Activated CD4-positive, CD25-positive, alpha-beta regulatory T cell treated with anti-CD3 and anti-CD28 coated beads, Interleukin-2, amount 50 U/mL, for 72 hours (primary cell): Measurements from ENCODE around the gene KDM5A.
"Not testable (repeated sequence)": the region's sequence is repeated elsewhere in the genome, so short reads cannot be mapped to it uniquely, and the experiment has no call there.

Experiments
- DNase-seq: peaks from one replicate; pipeline ENCODE4 v3.0.0; 2021

KDM5A gene

DNA sequence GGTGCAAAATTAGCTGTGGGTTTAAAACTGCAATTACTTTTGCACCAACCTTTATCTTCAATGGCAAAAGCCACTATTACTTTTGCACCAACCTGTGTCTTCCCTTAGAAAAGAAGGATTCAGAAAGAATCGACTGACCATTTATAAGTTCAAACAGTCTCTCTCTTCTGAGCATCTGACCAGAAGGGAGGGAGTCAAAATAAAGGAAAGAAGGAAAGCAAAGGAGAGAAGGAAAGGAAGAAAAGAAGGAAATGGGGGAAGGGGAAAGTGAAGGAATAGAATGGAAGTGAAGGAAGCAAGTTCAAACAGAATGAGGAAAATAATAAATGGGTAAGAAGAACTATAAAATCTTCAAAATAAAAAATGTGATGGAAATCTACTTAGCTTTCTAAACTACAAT lies 57.8 kb downstream of the KDM5A start:
- no peak for DNase-seq

DNA sequence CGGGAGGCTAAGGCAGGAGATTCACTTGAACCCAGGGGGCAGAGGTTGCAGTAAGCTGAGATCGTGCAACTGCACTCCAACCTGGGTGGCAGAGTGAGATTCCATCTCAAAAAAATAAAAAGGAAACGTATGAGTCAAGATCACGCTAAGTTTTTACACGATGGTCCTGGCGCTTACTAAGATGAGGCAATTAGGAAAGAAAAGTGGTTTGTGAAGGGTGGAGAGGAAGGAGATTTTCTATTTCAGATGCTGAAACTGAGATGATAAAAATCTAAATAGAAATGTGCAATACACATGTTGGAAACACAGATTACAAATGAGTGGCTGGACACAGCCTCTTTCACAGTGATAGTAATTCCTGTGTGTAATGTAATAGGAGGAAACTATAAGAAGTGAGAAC lies 63.2 kb downstream of the KDM5A start:
- DNase-seq: no peak

DNA sequence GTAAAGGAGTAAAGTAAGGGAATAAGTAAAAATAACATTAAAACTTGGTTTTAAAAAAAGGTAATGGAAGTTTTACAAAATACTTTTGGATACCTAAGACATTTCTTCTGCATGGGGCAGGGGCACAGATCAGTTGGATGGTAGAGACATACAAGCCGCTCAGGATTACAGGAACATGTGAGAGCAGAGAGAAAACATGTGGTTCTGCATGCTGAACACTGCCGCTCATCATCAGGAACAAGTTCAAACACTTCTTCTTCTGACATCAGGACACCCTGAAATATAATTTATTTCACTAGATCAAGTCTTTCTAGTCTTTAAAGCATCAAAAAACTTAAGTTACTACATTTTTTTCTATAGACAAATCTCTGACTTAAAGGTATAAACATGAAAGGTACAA lies 65.6 kb downstream of the KDM5A start:
- no peak for DNase-seq

DNA sequence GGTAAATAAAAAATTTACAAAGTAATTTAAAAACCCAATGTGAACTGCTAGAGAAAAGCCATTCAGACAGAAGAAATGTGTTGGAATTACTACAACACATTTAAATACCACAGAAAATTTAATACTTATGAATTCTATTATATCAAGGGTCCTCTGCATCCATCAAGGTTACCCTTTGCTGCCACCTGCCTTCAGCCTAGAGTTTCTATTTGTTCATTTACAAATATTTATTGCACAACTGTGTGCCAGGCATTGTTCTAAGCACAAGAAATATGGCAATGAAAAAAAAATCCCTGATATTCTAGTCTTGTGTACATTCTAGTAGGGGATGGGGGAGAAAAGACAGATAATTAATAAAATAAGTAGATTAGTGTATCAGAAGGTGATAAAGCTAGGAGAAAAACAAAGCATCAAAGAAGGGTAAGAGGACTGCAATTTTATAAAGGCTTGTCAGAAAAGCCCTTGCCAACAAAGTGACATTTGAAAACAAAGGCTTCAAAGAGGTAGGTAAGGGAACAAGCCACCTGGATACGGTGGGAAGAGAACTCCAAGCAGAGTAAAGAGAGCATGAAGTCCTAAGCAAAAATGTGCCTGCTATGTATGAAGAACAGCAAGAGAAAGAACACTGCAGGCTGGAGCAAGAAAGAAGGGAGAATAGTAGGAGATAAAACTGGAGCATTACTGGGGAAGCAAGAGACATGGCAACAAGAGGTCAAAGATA lies 67.4 kb downstream of the KDM5A start:
- no peak for DNase-seq

DNA sequence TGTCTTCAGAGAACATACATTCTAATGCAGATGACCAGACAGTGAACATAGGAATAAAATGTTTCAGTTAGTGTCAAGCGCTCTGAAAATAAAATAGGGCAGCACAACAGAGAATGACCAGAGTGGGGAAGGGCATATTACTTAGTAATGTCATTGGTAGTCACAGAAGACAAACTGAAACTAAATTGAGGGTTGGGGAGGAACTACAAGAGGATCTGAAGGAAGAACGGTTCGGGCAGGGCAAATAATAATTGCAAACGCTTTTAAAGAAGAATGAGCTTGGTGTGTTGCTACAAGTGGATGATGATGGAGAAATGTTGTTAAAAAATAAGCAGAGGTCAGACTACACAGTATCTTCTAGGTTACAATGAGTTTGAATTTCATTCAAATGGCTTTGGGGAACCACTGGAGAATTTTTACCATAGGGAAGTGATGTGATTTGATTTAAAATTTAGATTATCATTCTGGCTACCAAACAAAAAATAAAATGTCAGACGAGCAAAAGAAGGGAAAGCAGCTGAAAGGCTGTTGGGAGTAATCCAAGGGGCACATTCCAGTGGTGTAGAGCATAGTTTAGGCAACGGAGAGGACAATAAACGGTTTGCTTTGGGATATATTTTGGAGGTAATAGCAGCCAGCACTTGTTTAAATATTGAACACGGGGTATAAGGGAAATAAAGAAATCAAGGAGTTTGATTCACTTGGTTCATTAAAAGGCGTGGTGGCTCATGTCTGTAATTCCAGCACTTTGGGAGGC lies 70.2 kb downstream of the KDM5A start:
- no peak for DNase-seq

DNA sequence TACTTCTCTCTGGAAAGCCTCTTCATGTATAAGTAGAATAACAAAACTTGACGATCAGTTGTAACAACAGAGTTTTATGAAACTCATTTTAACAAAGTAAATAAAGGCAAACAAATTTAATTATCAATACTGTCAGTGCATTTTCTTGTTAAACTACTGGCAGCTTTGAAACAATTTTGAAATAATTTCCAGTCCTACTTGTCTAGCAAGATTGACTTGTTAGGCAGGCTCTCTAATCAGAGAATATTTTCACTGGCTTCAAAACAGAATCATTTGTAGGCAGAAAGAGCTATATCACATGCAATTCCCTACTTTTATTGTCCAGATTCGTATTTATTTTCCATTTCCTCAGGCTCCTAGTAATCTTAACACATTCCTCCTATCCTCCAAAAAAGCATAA lies 80.6 kb downstream of the KDM5A start:
- DNase-seq: no peak

DNA sequence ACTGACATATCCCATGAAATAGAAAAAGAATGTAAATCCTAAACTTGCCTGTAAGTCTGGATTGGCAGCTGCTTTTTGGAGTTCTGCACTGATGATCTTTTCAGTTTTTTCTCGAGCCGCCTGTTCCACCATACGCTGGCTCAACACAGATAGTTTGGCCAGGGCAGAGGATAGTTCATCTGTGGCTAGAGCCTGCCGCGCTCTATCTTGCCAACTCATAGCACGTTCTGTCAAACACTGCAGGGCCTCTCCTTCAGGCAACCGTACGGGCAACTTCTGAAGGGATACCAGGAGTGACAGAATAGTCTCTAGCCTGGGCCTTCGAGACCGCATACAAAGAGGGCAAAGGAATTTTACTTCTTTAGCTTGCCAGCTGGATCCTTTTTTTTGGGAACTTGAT lies 81.7 kb downstream of the KDM5A start:
- no peak for DNase-seq

DNA sequence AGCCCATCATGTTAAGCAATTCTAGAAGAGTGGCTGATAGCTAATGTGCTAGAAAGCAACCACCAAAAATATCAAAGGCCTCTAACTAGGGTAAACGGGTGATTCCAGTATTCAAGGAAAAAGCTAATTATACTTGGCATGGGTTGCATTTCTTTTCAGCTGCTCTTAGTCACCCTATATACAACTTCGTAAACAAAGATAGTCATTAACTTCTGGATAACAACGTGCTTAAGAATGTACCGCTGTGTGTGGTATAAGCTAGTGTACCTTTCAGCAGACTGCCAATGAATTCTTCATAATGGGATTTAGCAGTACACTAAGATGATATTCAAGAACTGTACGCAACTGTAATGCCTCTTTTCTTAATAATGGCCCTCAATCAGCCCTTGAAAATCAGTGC lies 84.3 kb downstream of the KDM5A start:
- no peak for DNase-seq

DNA sequence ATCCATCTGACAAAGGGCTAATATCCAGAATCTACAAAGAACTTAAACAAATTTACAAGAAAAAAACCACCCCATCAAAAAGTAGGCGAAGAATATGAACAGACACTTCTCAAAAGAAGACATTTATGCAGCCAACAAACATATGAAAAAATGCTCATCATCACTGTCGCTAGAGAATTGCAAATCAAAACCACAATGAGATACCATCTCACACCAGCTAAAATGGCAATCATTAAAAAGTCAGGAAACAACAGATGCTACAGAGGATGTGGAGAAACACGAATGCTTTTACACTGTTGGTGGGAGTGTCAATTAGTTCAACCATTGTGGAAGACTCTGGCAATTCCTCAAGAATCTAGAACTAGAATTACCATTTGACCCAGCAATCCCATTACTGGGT lies 86.4 kb downstream of the KDM5A start:
- not testable (repeated sequence) for DNase-seq

DNA sequence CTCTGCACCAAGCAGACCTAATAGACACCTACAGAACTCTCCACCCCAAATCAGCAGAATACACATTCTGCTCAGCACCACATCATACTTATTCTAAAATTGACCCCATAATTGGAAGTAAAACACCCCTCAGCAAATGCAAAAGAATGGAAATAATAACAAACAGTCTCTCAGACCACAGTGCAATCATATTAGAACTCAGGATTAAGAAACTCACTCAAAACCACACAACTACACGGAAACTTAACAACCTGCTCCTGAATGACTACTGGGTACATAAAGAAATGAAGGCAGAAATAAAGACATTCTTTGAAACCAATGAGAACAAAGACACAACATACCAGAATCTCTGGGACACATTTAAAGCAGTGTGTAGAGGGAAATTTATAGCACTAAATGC lies 89.0 kb downstream of the KDM5A start:
- not testable (repeated sequence) for DNase-seq

DNA sequence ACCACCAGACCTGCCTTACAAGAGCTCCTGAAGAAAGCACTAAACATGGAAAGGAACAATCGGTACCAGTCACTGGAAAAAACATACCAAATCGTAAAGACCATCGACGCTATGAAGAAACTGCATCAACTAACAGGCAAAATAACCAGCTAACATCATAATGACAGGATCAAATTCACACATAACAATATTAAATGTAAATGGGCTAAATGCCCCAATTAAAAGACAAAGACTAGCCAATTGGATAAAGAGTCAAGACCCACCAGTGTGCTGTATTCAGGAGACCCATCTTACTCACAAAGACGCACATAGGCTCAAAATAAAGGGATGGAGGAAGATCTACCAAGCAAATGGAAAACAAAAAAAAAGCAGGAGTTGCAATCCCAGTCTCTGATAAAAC lies 89.6 kb downstream of the KDM5A start:
- not testable (repeated sequence) for DNase-seq

DNA sequence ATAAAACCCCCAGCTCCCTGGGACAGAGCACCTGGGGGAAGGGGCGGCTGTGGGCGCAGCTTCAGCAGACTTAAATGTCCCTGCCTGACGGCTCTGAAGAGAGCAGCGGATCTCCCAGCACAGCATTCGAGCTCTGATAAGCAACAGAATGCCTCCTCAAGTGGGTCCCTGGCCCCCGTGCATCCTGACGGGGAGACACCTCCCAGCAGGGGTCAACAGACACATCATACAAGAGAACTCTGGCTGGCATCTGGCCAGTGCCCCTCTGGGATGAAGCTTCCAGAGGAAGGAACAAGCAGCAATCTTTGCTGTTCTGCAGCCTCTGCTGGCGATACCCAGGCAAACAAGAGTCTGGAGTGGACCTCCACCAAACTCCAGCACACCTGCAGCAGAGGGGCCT lies 91.1 kb downstream of the KDM5A start:
- DNase-seq: not testable (repeated sequence)

DNA sequence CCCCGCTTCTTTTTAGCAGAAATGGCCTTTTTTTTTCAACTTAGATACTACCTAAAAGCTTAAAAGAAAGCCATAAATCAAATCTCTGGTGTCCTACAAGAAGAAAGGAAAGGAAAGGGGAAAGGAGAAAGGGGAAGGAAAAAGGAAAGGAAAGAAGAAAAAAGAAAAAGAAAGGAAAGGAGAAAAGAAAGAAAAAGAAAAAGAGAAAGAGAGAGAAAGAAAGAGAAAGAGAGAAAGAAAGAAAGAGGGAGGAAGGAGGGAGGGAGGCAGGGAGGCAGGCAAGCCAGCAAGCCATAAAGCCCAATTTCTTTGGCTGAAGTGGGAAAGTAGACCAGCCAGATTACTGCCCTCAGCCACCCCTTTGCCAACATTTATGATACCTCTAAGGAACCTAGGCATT lies 94.0 kb downstream of the KDM5A start:
- no peak for DNase-seq

DNA sequence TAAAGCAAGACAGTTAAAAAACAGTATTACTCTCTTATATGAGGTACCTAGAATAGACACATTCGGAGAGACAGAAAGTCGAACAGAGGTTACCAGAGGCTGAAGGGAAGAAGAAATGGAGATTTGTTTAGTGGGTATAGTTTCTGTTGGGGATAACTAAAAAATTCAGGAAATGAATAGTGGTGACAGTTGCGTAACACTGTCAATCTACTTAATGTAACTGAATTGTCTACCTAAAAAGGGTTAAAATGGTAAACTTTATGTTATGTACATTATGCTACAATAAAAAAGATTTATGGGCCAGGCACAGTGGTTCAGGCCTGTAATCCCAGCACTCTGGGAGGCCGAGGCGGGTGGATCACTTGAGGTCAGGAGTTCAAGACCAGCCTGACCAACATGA lies 95.9 kb downstream of the KDM5A start:
- no peak for DNase-seq

DNA sequence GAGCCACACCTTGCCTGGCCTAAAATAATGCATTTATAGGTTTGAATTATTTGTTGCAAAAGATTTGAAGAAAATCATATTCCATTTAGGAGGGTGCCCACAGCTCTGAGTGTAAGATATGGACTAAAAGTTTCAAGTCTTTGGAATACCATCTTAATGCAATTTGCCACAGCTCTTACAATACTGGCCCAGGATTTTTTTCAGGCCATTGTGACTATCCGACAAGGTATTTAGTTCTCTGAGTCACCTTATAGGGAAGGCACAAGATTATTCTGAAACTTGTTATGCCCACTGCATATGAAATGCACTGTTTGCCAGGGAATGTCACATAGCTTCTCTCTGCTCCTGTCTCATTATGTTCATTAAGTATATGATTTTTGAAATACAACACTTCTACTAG lies 96.9 kb downstream of the KDM5A start:
- DNase-seq: no peak

DNA sequence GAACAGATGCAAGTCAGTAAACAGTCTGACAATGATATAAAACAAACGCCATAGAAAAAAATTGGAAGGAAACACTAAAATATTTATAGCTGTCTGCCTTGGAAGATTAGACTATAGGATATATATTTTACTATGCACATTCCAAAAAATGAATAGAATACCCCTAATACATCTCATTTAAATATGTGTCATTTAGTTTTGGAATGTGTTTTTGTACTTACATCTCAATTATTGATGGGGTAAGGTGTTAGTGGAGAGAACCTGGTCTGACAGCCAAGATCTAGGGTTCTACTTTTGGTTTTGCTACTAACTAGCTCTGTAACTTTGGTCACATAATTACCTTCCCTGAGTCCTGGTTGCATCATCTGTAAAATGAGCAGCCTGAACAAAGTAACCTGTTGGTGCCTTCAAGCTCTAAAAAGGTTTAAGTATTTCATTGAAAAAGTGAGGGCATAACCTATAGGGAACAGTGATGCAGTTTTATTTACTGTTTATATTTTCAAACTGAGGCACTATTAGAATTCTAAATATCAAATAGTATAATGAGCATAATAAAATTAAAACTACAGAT lies 97.9 kb downstream of the KDM5A start:
- DNase-seq: no peak

DNA sequence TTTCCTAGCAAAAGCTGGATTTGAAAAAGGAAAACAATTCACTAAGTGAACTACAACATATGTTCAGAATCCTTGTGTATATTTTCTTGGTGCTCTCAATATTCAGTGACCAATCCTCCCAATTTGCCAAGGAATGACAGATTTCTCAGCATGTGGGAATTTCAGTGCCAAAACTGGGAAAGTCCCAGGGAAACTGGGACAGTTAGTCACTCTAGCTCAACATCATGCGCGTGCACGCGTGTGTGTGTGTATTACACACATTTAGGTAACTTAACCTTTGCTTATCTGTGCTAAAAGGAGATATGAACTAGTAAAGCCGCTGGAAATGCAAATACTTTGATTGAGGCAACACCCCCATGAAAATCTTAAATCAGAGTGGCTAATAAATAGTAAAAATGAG lies 100.4 kb downstream of the KDM5A start:
- DNase-seq: no peak

DNA sequence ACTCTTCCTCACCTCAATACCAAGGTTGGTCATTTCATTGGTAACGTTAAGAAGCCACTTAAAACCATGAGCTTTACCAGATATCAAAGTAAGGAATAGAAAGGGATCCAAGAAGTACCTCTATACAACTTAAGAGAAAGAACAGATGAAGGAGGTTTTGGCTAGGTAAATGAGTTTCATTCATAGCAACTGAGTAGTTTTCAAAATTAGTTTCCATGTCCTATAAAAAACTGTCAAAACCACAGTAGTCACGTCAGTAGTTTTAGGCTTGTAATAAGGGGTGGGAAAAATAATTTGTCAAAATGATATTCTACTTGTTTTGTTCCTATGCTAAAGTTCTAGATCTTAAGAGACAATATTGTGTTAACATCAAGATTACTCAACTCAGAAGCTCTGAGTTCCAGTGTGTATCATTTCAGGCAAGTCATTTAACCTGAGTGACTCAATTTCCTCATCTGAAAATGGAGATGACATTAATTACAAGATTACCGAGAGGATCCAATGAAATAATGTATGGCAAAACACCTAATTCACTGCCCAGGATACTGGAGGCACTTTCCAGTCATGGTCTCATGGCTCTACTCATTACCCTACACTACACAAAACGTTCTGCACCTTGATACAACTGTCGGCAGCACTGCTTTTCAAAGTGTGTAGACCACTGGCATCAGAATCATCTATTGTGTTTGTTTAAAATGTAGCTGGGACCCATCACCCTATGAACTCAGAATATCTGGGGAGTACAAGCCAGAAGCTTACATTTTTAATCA lies 102.4 kb downstream of the KDM5A start:
- DNase-seq: no peak

DNA sequence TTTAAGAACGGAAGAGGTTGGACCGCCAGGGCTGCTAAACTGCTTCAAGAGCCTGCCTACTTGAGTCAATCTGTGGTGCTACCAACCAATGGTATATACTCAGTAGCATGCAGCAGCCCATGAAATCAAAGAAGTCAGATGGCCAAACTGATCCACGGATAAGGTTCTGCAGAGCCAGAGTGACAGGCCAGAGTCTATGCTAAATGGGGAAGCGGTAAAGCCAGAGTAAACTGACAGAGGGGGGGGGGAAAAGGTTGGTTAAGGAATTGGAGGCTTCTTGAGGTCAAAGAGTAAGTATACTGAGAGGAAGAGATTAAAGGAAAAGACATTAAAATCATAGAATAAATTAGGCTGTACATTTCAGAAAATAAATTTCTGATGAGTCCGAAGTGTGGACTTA lies 111.1 kb downstream of the KDM5A start:
- no peak for DNase-seq

DNA sequence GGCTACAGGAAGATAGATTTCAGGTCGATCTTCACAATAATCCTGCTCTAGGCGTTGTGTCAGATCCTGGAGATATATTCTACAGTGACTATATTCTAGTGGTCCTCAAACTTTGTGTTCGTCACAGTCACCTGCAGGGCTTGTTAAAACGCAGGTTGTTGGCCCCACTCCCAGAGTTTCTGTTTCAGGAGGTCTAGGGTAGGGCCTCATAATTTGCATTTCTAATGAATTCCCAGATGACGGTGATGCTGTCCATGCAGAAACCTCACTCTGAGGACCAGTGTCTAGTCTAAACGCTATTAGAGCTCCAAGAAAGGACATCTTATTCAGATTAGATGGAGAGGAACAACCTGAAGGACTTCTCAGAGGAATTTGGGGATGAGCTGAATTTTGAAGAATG lies 113.3 kb downstream of the KDM5A start:
- no peak for DNase-seq

DNA sequence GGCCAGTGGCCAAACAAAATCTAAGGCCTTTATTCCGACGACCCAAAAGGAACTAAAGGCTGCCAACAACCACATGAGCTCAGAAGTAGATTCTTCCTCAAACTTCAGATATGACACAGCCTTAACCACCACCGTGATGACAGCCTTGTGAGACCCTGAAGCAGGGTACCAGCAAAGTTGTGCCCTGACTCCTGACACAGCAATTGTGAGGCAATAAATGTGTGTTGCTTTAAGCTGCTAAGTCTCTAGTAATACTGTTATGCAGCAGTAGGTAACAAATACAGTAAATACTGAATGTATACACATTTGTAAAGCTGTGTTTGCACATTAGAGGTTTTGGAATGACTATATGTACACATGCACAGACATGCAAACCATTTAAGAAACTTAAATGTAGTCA lies 115.7 kb downstream of the KDM5A start:
- no peak for DNase-seq

DNA sequence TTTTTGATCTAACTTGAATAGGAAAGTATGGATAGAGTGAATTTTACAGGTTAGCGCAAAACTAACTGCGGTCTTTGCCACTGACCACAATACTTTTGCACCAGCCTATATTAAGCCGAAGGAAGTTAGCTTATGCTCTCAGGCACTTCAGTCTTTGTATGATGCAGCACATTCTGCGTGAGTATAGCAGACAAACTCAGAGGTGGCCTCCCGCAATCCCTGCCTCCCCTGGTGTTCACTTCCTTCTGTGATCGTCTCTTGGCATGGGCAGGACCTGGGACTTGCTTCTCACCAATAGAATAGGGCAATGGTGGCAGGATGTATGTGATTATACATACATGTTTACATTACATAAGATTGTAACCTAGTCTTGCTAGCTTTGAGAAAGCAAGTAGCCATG lies 116.2 kb downstream of the KDM5A start:
- no peak for DNase-seq

DNA sequence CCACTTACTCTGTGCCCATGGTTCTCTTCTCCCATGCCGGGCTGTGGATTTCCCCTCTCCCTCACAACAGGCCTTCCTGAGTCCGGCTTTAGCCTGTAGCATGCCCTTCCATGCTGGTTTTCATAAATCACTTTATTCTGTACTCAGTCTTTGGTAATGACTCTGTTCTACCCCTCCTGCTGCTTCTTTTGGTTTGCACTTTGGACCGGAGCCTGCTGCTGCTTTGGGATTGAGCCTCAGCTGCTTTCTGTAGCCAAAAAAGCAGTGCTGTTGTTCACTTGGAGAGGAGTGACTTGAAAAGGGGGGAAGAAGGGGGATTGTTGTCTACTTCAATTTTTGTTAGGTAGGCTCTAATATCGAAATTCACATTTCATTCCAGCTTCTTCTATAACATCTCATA lies 118.0 kb downstream of the KDM5A start:
- DNase-seq: no peak

DNA sequence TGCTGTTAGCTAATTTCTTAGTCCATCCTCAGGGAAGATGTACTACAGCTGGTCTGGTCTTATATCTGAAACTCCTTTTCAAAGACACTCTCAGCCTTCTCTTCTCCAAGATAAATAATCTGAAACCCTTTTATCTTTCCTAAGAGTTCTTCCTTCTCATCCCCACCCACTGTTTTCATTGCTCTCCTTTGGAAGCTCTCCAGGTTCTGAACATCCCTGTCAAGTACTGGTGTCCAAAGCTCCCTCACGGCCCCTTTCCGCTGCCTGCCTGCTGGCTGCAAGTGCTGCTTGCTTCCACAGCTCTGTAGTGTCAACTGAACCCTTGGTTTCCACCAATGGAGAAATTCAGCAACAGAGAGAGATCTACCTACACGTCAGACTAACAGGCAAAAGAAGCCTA lies 119.9 kb downstream of the KDM5A start:
- DNase-seq: no peak
